Fibroblast of lung (primary cell): ENCODE measurements around the gene ZNF883. TPM values are rescaled to one million over a fixed set of nuclear protein-coding genes. Genes with fewer than 3 reads are reported as not detected.

ENCODE experiments used
- DNase-seq, 2 donors: peaks; one replicate each; pipeline versions ENCODE4 v3.0.0 to v3.0.0-alpha.2; 2010; ENCODE audit warnings: low read depth in 2 of 2
- H2AFZ ChIP-seq: 2 replicates; pipeline ENCODE4 v1.5.1; 2012; ENCODE audit warnings: low read length, control low read depth, inconsistent platforms
- H3K27ac ChIP-seq: 2 replicates; pipeline ENCODE4 v1.5.1; 2011; ENCODE audit warnings: low read length, control low read depth; ENCODE audit not compliant: insufficient read depth
- H3K27me3 ChIP-seq: 2 replicates; pipeline ENCODE4 v1.5.1; 2011; ENCODE audit warnings: mild to moderate bottlenecking, low read length; ENCODE audit not compliant: control insufficient read depth, insufficient read depth
- H3K36me3 ChIP-seq: 2 replicates; pipeline ENCODE4 v1.5.1; 2011; ENCODE audit warnings: low read length; ENCODE audit not compliant: control insufficient read depth, insufficient read depth
- H3K4me1 ChIP-seq: 2 replicates; pipeline ENCODE4 v1.5.1; 2011; ENCODE audit warnings: low read length; ENCODE audit not compliant: control insufficient read depth, insufficient read depth; ENCODE audit errors: extremely low read depth
- H3K4me2 ChIP-seq: 2 replicates; pipeline ENCODE4 v1.5.1; 2011; ENCODE audit warnings: low read length, control low read depth; ENCODE audit not compliant: insufficient read depth; ENCODE audit errors: extremely low read depth
- H3K4me3 ChIP-seq, 4 experiments: fragments of 200-600 bp in 1 of 4; sonication (generic) in 1 of 4; replicated peaks in 1 of 4; 2 replicates each; pipeline ENCODE4 v1.5.1; 2011 to 2016; ENCODE audit warnings: low read length in 4 of 4, low read depth in 3 of 4, mild to moderate bottlenecking in 3 of 4, control low read depth in 2 of 4, inconsistent platforms in 1 of 4, mixed read lengths in 1 of 4; ENCODE audit not compliant: insufficient read depth in 1 of 4; ENCODE audit errors: control extremely low read depth in 1 of 4
- H3K79me2 ChIP-seq: 2 replicates; pipeline ENCODE4 v1.5.1; 2012; ENCODE audit warnings: mild to moderate bottlenecking, low read length, inconsistent platforms; ENCODE audit not compliant: control insufficient read depth, insufficient read depth
- H3K9ac ChIP-seq: 2 replicates; pipeline ENCODE4 v1.5.1; 2011; ENCODE audit warnings: mild to moderate bottlenecking, low read length, control low read depth; ENCODE audit not compliant: insufficient read depth
- H3K9me3 ChIP-seq: 2 replicates; pipeline ENCODE4 v1.5.1; 2012; ENCODE audit warnings: low read depth, low read length; ENCODE audit not compliant: control insufficient read depth, insufficient read depth
- H4K20me1 ChIP-seq: 2 replicates; pipeline ENCODE4 v1.5.1; 2011; ENCODE audit warnings: low read length; ENCODE audit not compliant: control insufficient read depth, insufficient read depth; ENCODE audit errors: extremely low read depth
- CTCF ChIP-seq, 2 donors: IDR thresholded peaks in 1 of 2; conservative IDR thresholded peaks in 1 of 2; 1 replicate in 1 of 2; 2 replicates in 1 of 2; pipeline ENCODE4 v1.5.1; 2011 to 2012; ENCODE audit warnings: low read length in 2 of 2, control low read depth in 1 of 2, inconsistent platforms in 1 of 2, low read depth in 1 of 2, mild to moderate bottlenecking in 1 of 2
- EZH2 ChIP-seq: IDR thresholded peaks from 2 replicates; pipeline ENCODE4 v1.5.1; 2012; ENCODE audit warnings: low read length, control low read depth, mild to moderate bottlenecking; ENCODE audit errors: missing control alignments
- polyA plus RNA-seq, 2 donors: library from polyadenylated mRNA; depleted of rRNA in 1 of 2; stranded (reverse) in 1 of 2; unstranded in 1 of 2; fragments of >200 nt; gene quantifications; 2 replicates each; pipeline ENCODE4 v1.2.1, GENCODE V29; 2011 to 2012; ENCODE audit warnings: missing spikeins in 1 of 2
- total RNA-seq: library from RNA; depleted of rRNA; stranded (reverse); fragments of >200 nt; gene quantifications from 2 replicates; pipeline ENCODE4 v1.2.1, GENCODE V29; 2014

The ZNF883 gene
- total and polyA plus RNA-seq, 2 donors (not counting 1 experiment from before 2014, with no cell fraction given): 2.5 to 9.7 TPM

- no peaks in the 10 kb centered on the region for H3K36me3 ChIP-seq
- no peak overlapping the region for H3K4me2 ChIP-seq
- DNase-seq: no peak
- no peaks in the 10 kb centered on the region for H3K9me3 ChIP-seq
- no peak overlapping the region for H2AFZ ChIP-seq
- H4K20me1 ChIP-seq: no peaks in the 10 kb centered on the region
- no peaks in the 10 kb centered on the region for H3K4me1 ChIP-seq
- no peak overlapping the region for H3K4me3 ChIP-seq
- H3K9ac ChIP-seq: no peak overlapping the region
- H3K27me3 ChIP-seq: no peaks in the 10 kb centered on the region
- TF ChIP-seq EZH2: no peak
- TF ChIP-seq CTCF (conservative IDR thresholded peaks at IDR 0.05 in 1 of 2, IDR thresholded peaks at IDR 0.05 in 1 of 2; ENCODE audit: low read depth in 1 of 2, low read length in 2 of 2): no peak
- H3K79me2 ChIP-seq: no peaks in the 10 kb centered on the region
- H3K27ac ChIP-seq: no peak overlapping the region
These were observed 66.3 kb downstream of the ZNF883 start for GRCh38 chr9:112945620-112946208.

GRCh38 chr9:112939418-112939817 is 72.6 kb downstream of the ZNF883 start:
- Histone ChIP-seq H2AFZ (no peak overlapping the region), H3K4me1 (no peaks in the 10 kb centered on the region), H3K4me2 (no peak overlapping the region), H3K79me2 (no peaks in the 10 kb centered on the region), H3K36me3 (no peaks in the 10 kb centered on the region), H3K27me3 (no peaks in the 10 kb centered on the region), H3K9ac (no peak overlapping the region), H4K20me1 (no peaks in the 10 kb centered on the region), H3K9me3 (no peaks in the 10 kb centered on the region), H3K4me3 (no peak overlapping the region), H3K27ac (no peak overlapping the region)
- no peak for DNase-seq
- no peak for TF ChIP-seq EZH2
- no peak for TF ChIP-seq CTCF (conservative IDR thresholded peaks at IDR 0.05 in 1 of 2, IDR thresholded peaks at IDR 0.05 in 1 of 2; ENCODE audit: low read depth in 1 of 2, low read length in 2 of 2)

GRCh38 chr9:112933696-112934095 is 78.3 kb downstream of the ZNF883 start:
- Histone ChIP-seq H3K79me2 (no peaks in the 10 kb centered on the region), H4K20me1 (no peaks in the 10 kb centered on the region), H3K4me1 (no peaks in the 10 kb centered on the region), H3K4me2 (no peak overlapping the region), H2AFZ (no peak overlapping the region), H3K36me3 (no peaks in the 10 kb centered on the region), H3K27me3 (no peaks in the 10 kb centered on the region), H3K9ac (no peak overlapping the region), H3K9me3 (no peaks in the 10 kb centered on the region), H3K27ac (no peak overlapping the region), H3K4me3 (no peak overlapping the region)
- TF ChIP-seq CTCF (conservative IDR thresholded peaks at IDR 0.05 in 1 of 2, IDR thresholded peaks at IDR 0.05 in 1 of 2; ENCODE audit: low read depth in 1 of 2, low read length in 2 of 2) (no peak), EZH2 (no peak)
- no peak for DNase-seq
